Heart left ventricle (tissue), 16 donors: ENCODE data around the gene PIK3AP1. TPM values are rescaled to one million over a fixed set of nuclear protein-coding genes. Genes with fewer than 3 reads are reported as not detected.
"Not testable (repeated sequence)": the region's sequence is repeated elsewhere in the genome, so short reads cannot be mapped to it uniquely, and the experiment has no call there.

ENCODE experiments used
- ATAC-seq, 4 donors: fragments of 200-7000 bp; cut with Tn5 transposase; one replicate each; pipeline ENCODE4 v1.9.1; 2020 to 2022; ENCODE audit warnings: moderate library complexity in 4 of 4, mild to moderate bottlenecking in 3 of 4, moderate number of reproducible peaks in 1 of 4
- DNase-seq, 5 donors: peaks; one replicate each; pipeline ENCODE4 v3.0.0-alpha.2; 2020
- H3K27ac ChIP-seq, 12 donors: fragments of 200-600 bp; sonication (generic) in 4 of 12; one replicate each; pipeline versions ENCODE4 v1.5.0 to v1.8.0; 2016 to 2022; ENCODE audit warnings: mild to moderate bottlenecking in 2 of 12
- H3K27me3 ChIP-seq, 9 donors: fragments of 200-600 bp; sonication (generic) in 2 of 9; one replicate each; pipeline versions ENCODE4 v1.5.1 to v1.8.0; 2016 to 2022; ENCODE audit warnings: mild to moderate bottlenecking in 3 of 9
- H3K36me3 ChIP-seq, 9 donors: fragments of 200-600 bp; sonication (generic) in 2 of 9; one replicate each; pipeline versions ENCODE4 v1.5.0 to v1.8.0; 2018 to 2022; ENCODE audit warnings: mild to moderate bottlenecking in 2 of 9
- H3K4me1 ChIP-seq, 12 donors: fragments of 200-600 bp; sonication (generic) in 4 of 12; one replicate each; pipeline versions ENCODE4 v1.5.0 to v1.8.0; 2016 to 2022; ENCODE audit warnings: mild to moderate bottlenecking in 3 of 12
- H3K4me3 ChIP-seq, 12 donors: fragments of 200-600 bp; sonication (generic) in 4 of 12; one replicate each; pipeline versions ENCODE4 v1.5.0 to v1.8.0; 2017 to 2022; ENCODE audit warnings: mild to moderate bottlenecking in 9 of 12, moderate library complexity in 4 of 12
- H3K9me3 ChIP-seq, 12 donors: fragments of 200-600 bp; sonication (generic) in 4 of 12; one replicate each; pipeline versions ENCODE4 v1.5.0 to v1.8.0; 2016 to 2022; ENCODE audit warnings: mild to moderate bottlenecking in 1 of 12
- POLR2A ChIP-seq, 2 donors: fragments of 450-650 bp; IDR thresholded peaks; one replicate each; pipeline ENCODE4 v1.6.1; 2017; ENCODE audit warnings: antibody characterized with exemption in 2 of 2, mild to moderate bottlenecking in 2 of 2, moderate library complexity in 2 of 2
- WGBS, 4 donors: extraction: QIAGEN DNeasy Blood & Tissue Kit in 2 of 4; methylation state at CpG; one replicate each; pipeline versions ENCODE4 v1.1.5 to v1.1.7; 2013 to 2018; 5-methylcytosine and 5-hydroxymethylcytosine counted together
- intact Hi-C, 10 donors: fragments of 100-400 bp; cut with DNase I; formaldehyde crosslinking; loops; one replicate each; pipeline versions ENCODE4 v1.11.1 to v1.14.2; 2022
- polyA plus RNA-seq, 2 donors: library from polyadenylated mRNA; stranded (reverse); fragments of 200-250 nt; gene quantifications; one replicate each; pipeline ENCODE4 v1.2.3, GENCODE V29; 2013
- total RNA-seq, 9 donors: library from RNA; depleted of rRNA in 2 of 9; stranded (reverse); fragments of >200 nt in 2 of 9; fragmentation: NEBNext Ultra II Directional in 3 of 9; extraction: Animal tissue kit (Norgen Biotek cat#: 25700) in 3 of 9; gene quantifications; one replicate each; pipeline versions ENCODE4 v1.1.0 to v1.2.4, GENCODE V29; 2016 to 2023
- TF ChIP-seq, protein P1 (sequence below), 12 donors: fragments of 200-600 bp; sonication (generic) in 4 of 12; IDR thresholded peaks; one replicate each; pipeline versions ENCODE4 v1.5.0 to v1.8.0; 2018 to 2022; ENCODE audit warnings: antibody characterized with exemption in 12 of 12, mild to moderate bottlenecking in 5 of 12
- donor health status: ischemic (EF 13 %, LVEDD 7.1; RV severe dilation, severe dysfunction).
- donor health status: healthy with polysubstance abuse.
- donor health status: DM: no; HTN: yes; CAD: no.
- donor health status: DM: no; HTN: no; CAD: no.
- donor health status: ischemic (EF 25% LVEDD 6.9; RV normal size, moderate dysfunction).
- donor health status: ischemic (EF 25% LVEDD 5.7; RV mildly dilated, moderate dysfunction).
- donor health status: healthy.
- donor health status: DM: yes; HTN: yes; CAD: no.
- donor health status: ischemic (EF 35%, LVEDD 5.7; RV mildly dilated, moderate dysfunction).
- donor health status: nonischemic (EF 11% LVEDD 7.7; RV severe dilation, severe dysfunction).
- donor health status: DM: yes; HTN: yes; CAD: no.
- donor health status: PGD.
- donor health status: ischemic (EF 29% LVEDD 5.4; RV normal size, mild dysfunction).
- donor health status: nonischemic (EF 23%, LVEDD 6.1; RV moderate dilation, normal function).

Gene PIK3AP1
- total and polyA plus RNA-seq, 11 donors: 1.3 to 37.9 (median 4.4) TPM

DNA sequence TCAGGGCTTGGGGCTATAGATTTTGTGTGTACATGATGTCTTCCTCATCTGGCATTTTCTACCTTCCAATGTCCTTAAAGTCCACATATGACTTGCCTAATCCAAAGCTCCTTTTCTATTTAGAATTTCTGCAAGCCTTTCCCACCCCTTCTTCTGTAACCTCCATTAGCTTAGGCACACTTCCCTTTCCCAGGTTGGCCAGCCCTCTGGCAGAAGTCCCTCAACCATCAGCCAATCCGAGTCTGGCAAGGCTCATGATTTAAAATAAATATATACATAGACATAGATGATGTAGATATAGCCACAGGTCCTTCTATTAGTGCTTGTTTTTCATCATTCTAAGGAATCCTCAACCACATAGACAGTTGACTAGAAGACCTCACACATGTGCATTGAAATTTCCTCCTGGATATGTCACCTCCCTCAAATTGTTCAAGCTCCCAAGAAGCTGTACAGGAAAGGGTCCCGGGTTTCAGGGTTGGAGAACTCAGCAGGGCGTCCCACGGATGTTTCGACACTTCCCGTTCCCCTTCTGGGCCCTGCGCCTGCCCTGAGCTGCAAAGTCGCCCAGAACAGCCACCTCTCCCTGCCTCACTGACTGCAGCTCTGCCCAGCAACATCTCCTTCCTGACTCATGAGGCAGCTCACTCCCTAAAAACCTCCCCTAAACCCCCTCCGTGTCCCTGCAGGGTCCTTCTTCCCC, 20.4 kb upstream of the PIK3AP1 start:
- DNase-seq (peak; percentile 50 to 84 (median 70)), ATAC-seq (peak; percentile 64 to 90 (median 79))
- H3K4me1 ChIP-seq: peaks cover 0 to 25% (median 0%) of the 10 kb centered on the region in 12 donors
- 57 to 64% (median 59%) methylated on average over 9 of the region's 9 CpGs for WGBS, 4 donors
- TF ChIP-seq, protein P1, sequence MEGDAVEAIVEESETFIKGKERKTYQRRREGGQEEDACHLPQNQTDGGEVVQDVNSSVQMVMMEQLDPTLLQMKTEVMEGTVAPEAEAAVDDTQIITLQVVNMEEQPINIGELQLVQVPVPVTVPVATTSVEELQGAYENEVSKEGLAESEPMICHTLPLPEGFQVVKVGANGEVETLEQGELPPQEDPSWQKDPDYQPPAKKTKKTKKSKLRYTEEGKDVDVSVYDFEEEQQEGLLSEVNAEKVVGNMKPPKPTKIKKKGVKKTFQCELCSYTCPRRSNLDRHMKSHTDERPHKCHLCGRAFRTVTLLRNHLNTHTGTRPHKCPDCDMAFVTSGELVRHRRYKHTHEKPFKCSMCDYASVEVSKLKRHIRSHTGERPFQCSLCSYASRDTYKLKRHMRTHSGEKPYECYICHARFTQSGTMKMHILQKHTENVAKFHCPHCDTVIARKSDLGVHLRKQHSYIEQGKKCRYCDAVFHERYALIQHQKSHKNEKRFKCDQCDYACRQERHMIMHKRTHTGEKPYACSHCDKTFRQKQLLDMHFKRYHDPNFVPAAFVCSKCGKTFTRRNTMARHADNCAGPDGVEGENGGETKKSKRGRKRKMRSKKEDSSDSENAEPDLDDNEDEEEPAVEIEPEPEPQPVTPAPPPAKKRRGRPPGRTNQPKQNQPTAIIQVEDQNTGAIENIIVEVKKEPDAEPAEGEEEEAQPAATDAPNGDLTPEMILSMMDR (IDR thresholded peaks at IDR 0.05): no peak
- TF ChIP-seq POLR2A (IDR thresholded peaks at IDR 0.05): no peak
- intact Hi-C loops: loop anchor here in 5 of 10 donors (5.0 to 10.0 kb wide), 4 partner anchors 98 to 366 kb away; no protein-coding TSS in a partner anchor
- H3K4me3 ChIP-seq: no peak overlapping the region
- H3K27ac ChIP-seq: peak overlapping the region in 5 of 12 donors; percentile 13 to 83 (median 38)
- no peaks in the 10 kb centered on the region for H3K27me3 ChIP-seq
- H3K9me3 ChIP-seq: no peaks in the 10 kb centered on the region
- H3K36me3 ChIP-seq: no peaks in the 10 kb centered on the region

DNA sequence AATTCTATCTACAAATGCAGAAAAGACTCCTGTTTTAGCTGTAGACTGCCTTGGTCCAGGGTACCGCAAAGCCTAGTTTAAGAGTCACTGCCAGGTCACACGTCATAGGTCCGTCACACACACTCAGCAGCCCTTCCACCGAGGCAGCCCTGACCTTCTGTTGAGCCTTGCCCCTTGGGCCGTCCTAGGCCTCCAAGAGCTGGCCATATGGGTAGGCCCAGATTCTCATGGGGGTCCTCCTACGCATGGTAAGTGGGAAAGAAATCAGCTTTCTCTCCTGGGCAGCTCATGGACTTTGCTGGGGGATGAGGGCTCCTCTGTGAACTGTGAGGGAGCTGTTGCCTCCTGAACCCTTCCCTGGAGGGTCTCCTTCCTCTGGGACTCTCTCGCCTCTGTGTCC, 19.8 kb upstream of the PIK3AP1 start:
- no peak for ATAC-seq
- peak overlapping the region in 2 of 12 donors; percentile 46 to 83 for H3K27ac ChIP-seq
- no peaks in the 10 kb centered on the region for H3K36me3 ChIP-seq
- H3K4me1 ChIP-seq: peaks cover 0 to 25% (median 0%) of the 10 kb centered on the region in 12 donors
- no peaks in the 10 kb centered on the region for H3K27me3 ChIP-seq
- no peaks in the 10 kb centered on the region for H3K9me3 ChIP-seq
- TF ChIP-seq POLR2A (IDR thresholded peaks at IDR 0.05): no peak
- TF ChIP-seq, protein P1 (IDR thresholded peaks at IDR 0.05): no peak
- intact Hi-C loops: loop anchor here in 5 of 10 donors (5.0 to 10.0 kb wide), 4 partner anchors 98 to 365 kb away; no protein-coding TSS in a partner anchor
- WGBS, 4 donors: 90 to 97% (median 92%) methylated on average over 7 of the region's 7 CpGs
- H3K4me3 ChIP-seq: no peak overlapping the region
- DNase-seq: no peak

DNA sequence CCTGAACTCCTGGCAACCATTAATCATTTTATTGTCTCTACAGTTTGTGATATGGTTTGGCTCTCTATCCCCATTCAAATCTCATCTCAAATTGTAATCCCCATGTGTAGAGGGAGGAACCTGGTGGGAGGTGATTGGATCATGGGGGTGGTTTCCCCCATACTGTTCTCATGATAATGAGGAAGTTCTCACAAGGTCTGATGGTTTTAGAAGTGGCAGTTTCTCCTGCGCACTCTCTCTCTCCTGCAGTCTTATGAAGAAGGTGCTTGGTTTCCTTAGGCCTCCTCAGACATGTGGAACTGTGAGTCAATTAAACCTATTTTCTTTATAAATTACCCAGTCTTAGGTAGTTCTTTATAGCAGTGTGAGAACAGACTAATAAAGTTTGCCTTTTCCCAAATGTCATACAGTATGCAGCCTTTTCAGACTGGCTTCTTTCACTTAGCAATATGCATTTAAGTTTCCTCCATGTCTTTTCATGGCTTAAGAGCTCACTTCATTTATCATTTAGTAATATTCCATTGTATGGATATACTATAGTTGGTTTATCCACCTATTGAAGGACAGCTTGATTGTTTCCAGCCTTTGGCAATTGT, 17.1 kb upstream of the PIK3AP1 start:
- H3K27me3 ChIP-seq, H3K27ac ChIP-seq, intact Hi-C loops, H3K9me3 ChIP-seq, DNase-seq, ATAC-seq, H3K4me3 ChIP-seq, H3K36me3 ChIP-seq: not testable (repeated sequence)
- WGBS, 4 donors: 82 to 95% (median 92%) methylated on average over 1 of the region's 1 CpG
- peaks cover 0 to 17% (median 0%) of the 10 kb centered on the region in 12 donors for H3K4me1 ChIP-seq

DNA sequence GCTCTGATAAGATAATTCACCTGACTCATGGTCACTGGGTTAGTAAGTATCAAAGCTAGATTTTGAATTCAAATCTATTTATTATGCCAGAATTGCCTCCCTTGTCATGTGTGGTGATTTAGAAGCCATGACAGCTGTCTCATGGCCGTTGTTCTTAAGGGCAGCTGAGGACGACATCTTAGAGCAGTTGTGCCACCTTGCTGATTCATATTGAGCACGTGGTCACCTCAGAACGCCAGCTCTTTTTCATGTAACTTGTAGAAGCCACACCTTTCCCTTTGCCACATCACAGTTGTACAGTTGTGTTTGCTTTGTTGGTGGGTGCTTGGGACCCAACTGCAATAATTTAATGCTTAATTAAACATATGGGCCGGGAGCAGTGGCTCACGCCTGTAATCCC, 4.3 kb upstream of the PIK3AP1 start:
- H3K4me3 ChIP-seq: no peak overlapping the region
- H3K27me3 ChIP-seq: peaks cover 0 to 9% (median 0%) of the 10 kb centered on the region in 9 donors
- no peak for TF ChIP-seq POLR2A (IDR thresholded peaks at IDR 0.05)
- TF ChIP-seq, protein P1 (IDR thresholded peaks at IDR 0.05): no peak
- WGBS, 4 donors: 85 to 89% (median 87%) methylated on average over 5 to 6 of the region's 6 CpGs
- H3K27ac ChIP-seq: no peak overlapping the region
- H3K36me3 ChIP-seq: no peaks in the 10 kb centered on the region
- no peaks in the 10 kb centered on the region for H3K9me3 ChIP-seq
- DNase-seq: no peak
- intact Hi-C loops: loop anchor here in 1 of 10 donors (10.0 kb wide), 1 partner anchor 80 kb away; no protein-coding TSS in a partner anchor
- peaks cover 0 to 16% (median 5%) of the 10 kb centered on the region in 12 donors for H3K4me1 ChIP-seq
- ATAC-seq: no peak
